Measurements from ENCODE around the gene TRMT61B. TPM values are rescaled to one million over a fixed set of nuclear protein-coding genes. Genes with fewer than 3 reads are reported as not detected.

TRMT61B gene
- total RNA-seq, 4 donors from 2014 or later, result 8.5 to 17.8 (median 10.5) TPM

DNA sequence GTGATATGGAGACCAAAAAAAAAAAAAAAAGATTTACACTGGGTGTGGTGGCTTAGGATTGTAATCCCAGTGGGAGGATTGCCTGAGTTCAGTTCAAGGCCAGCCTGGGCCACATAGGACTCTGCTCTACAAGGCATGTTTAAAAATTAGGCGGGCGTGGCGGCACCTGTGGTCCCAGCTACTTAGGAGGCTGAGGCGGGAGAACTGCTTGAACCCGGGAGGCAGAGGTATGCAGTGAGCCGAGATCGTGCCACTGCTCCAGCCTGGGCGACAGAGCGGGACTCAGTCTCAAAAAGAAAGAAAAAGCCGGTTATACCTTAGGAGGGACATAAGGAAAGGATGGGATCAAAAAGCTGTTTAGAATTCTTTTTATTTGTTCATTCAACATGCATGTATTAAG lies 60.2 kb downstream of the TRMT61B start:
- Histone ChIP-seq H3K27me3 (no peaks in the 10 kb centered on the region), H3K9me3 (no peaks in the 10 kb centered on the region), H3K27ac (peak overlapping the region in 1 of 4 donors; percentile 15), H3K4me1 (peaks cover 0 to 16% (median 4%) of the 10 kb centered on the region in 4 donors), H3K4me3 (peak overlapping the region in 3 of 4 donors; percentile 23 to 53 (median 51)), H3K36me3 (peaks cover 0 to 23% (median 0%) of the 10 kb centered on the region in 3 donors)
- 75 to 83% methylated on average over 10 of the region's 10 CpGs for WGBS, 2 donors
- no peak for TF ChIP-seq EP300 (IDR thresholded peaks at IDR 0.05)
- TF ChIP-seq, protein P1, sequence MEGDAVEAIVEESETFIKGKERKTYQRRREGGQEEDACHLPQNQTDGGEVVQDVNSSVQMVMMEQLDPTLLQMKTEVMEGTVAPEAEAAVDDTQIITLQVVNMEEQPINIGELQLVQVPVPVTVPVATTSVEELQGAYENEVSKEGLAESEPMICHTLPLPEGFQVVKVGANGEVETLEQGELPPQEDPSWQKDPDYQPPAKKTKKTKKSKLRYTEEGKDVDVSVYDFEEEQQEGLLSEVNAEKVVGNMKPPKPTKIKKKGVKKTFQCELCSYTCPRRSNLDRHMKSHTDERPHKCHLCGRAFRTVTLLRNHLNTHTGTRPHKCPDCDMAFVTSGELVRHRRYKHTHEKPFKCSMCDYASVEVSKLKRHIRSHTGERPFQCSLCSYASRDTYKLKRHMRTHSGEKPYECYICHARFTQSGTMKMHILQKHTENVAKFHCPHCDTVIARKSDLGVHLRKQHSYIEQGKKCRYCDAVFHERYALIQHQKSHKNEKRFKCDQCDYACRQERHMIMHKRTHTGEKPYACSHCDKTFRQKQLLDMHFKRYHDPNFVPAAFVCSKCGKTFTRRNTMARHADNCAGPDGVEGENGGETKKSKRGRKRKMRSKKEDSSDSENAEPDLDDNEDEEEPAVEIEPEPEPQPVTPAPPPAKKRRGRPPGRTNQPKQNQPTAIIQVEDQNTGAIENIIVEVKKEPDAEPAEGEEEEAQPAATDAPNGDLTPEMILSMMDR (IDR thresholded peaks at IDR 0.05), result no peak
- TF ChIP-seq POLR2A (IDR thresholded peaks at IDR 0.05), result no peak
- no peak for DNase-seq (ENCODE audit: low spot score in 2 of 2)

DNA sequence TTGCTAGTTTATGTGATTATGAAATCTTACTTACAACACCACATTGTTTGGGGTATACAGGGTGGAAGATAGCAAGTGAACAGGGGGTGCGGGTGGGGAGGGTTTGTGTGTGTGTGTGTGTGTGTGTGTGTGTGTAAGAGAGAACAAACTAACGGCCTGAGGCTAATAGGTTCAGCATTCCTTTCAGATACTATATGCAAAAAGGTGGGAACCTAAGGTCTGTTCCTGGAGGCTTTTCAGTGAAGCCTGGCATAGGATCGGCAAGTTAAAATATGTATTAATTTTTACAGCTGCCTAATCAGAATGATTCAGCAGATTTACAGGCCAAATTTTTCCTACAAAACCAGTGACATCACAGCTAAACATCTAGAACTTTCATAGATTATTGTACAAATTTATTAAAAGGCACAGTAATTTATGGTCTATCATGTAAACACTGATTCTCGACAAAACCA lies 67.1 kb downstream of the TRMT61B start:
- peaks cover 0 to 10% (median 5%) of the 10 kb centered on the region in 4 donors for H3K4me1 ChIP-seq
- no peak for DNase-seq (ENCODE audit: low spot score in 2 of 2)
- WGBS, 2 donors, result 50 to 65% methylated on average over 4 of the region's 4 CpGs
- no peaks in the 10 kb centered on the region for H3K9me3 ChIP-seq
- H3K27me3 ChIP-seq, result no peaks in the 10 kb centered on the region
- peak overlapping the region in 1 of 4 donors; percentile 30 for H3K27ac ChIP-seq
- no peak overlapping the region for H3K4me3 ChIP-seq
- TF ChIP-seq EP300 (IDR thresholded peaks at IDR 0.05), result no peak
- no peak for TF ChIP-seq POLR2A (IDR thresholded peaks at IDR 0.05)
- TF ChIP-seq, protein P1 (IDR thresholded peaks at IDR 0.05), result no peak
- H3K36me3 ChIP-seq, result peaks cover 0 to 70% (median 0%) of the 10 kb centered on the region in 3 donors

DNA sequence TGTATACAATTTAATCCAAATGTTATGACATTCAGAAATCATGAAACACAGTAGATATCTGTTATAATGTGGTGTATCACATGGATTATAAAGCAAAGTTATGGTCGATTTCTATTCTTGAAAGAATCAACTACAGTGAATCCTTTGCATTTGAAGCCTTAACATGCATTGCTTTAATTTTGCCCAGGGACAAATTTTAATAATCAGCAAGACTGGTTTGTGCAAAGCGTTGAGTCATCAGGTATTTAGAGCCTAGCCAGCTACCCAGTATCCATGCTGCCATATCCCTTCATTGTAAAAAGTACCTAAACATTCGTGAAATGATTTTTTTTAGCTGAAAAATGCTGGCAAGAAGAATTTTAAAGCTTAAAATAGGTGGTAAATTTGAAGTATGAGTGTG lies 68.4 kb downstream of the TRMT61B start:
- 90 to 95% methylated on average over 3 of the region's 3 CpGs for WGBS, 2 donors
- Histone ChIP-seq H3K27ac (no peak overlapping the region), H3K36me3 (peaks cover 0 to 78% (median 0%) of the 10 kb centered on the region in 3 donors), H3K4me3 (no peak overlapping the region), H3K9me3 (peaks cover 0 to 4% (median 0%) of the 10 kb centered on the region in 4 donors), H3K4me1 (peaks cover 0 to 10% (median 5%) of the 10 kb centered on the region in 4 donors), H3K27me3 (no peaks in the 10 kb centered on the region)
- no peak for DNase-seq (ENCODE audit: low spot score in 2 of 2)
- TF ChIP-seq POLR2A (IDR thresholded peaks at IDR 0.05) (no peak), EP300 (IDR thresholded peaks at IDR 0.05) (no peak)
- TF ChIP-seq, protein P1 (IDR thresholded peaks at IDR 0.05), result no peak

Small RNA genes lying within 50 kb of the gene (small RNA-seq; reads per million reads assigned to genes)
- gene SNORD92, result 527 reads per million, percentile 98 among the genes with 10 or more reads in this experiment

Other genes starting within 250 kb of the TRMT61B start
- gene PPP1CB, start 118.5 kb downstream of the TRMT61B start, total RNA-seq, result 100 to 1,000 TPM; 105 to 335 (median 230) TPM
- gene SPDYA, start 59.5 kb downstream of the TRMT61B start, total RNA-seq, result 1 to 10 TPM in 3 of 4 donors, under 1 TPM in 1; 0.90 to 5.7 (median 4.6) TPM
- 10 to 100 TPM; 32.2 to 57.6 (median 37.0) TPM for gene WDR43, start 24.4 kb upstream of the TRMT61B start, total RNA-seq
- gene TOGARAM2, start 111.0 kb upstream of the TRMT61B start, total RNA-seq, result 10 to 100 TPM in 3 of 4 donors, 1 to 10 TPM in 1; 6.0 to 35.0 (median 19.5) TPM
- under 1 TPM; 0.20 to 0.30 (median 0.21) TPM for gene PCARE, start 204.2 kb upstream of the TRMT61B start, total RNA-seq
- 10 to 100 TPM; 71.4 to 98.6 (median 91.2) TPM for gene CLIP4, start 245.1 kb upstream of the TRMT61B start, total RNA-seq